Measurements from ENCODE around the gene EIF4E2. TPM values are rescaled to one million over a fixed set of nuclear protein-coding genes. Genes with fewer than 3 reads are reported as not detected.

Gene EIF4E2
- polyA plus RNA-seq (2011; rRNA removed) (23.1 and 36.4 TPM in 2 replicates), polyA minus RNA-seq (2011; rRNA and poly(A)+ RNA removed) (26.8 and 35.1 TPM in 2 replicates)

GRCh38 chr2:232550354-232551249 lies at the start of gene EIF4E2, which contains the start of gene TIGD1:
Gene EIF4E2, plus strand, starts transcription at chr2:232550689. Its CDS starts 36 bp downstream, at chr2:232550725.
Gene TIGD1, minus strand, starts transcription at chr2:232550557. Its CDS starts 675 bp downstream, at chr2:232549882.
- POLR2A ChIA-PET = interaction anchor here (0.6 kb wide), 1 partner anchor 12 kb away, joined by 12 read pairs; no protein-coding TSS in a partner anchor
- peak; percentile 42 for TF ChIP-seq CTCF (IDR thresholded peaks at IDR 0.05; ENCODE audit: insufficient read depth, low read depth, low read length)
- peak; percentile 65 for DNase-seq (ENCODE audit: low read depth)
- Histone ChIP-seq H3K4me3 (ENCODE audit: low read depth, low read length) (peak within 1 kb of the TSS; percentile 89), H3K27me3 (ENCODE audit: control insufficient read depth, insufficient read depth, low read length) (no peaks in the 10 kb centered on the region), H3K36me3 (ENCODE audit: control insufficient read depth, insufficient read depth, low read length) (peaks cover 5% of the 10 kb centered on the region; the same call in 1 of the 2 replicates)
- CTCF ChIA-PET = interaction anchor here (0.7 to 1.1 kb wide), 2 partner anchors 25 to 27 kb away, joined by 4 to 5 read pairs; no protein-coding TSS in a partner anchor

- Histone ChIP-seq H3K36me3 (ENCODE audit: control insufficient read depth, insufficient read depth, low read length) (no peaks in the 10 kb centered on the region), H3K27me3 (ENCODE audit: control insufficient read depth, insufficient read depth, low read length) (peaks cover 36% of the 10 kb centered on the region), H3K4me3 (ENCODE audit: low read depth, low read length) (no peak overlapping the region)
- POLR2A ChIA-PET = no interaction called here
- CTCF ChIA-PET = interaction anchor here (0.6 to 0.8 kb wide), 2 partner anchors 14 to 611 kb away, joined by 3 read pairs; no protein-coding TSS in a partner anchor
- DNase-seq (ENCODE audit: low read depth) = no peak
- no peak for TF ChIP-seq CTCF (IDR thresholded peaks at IDR 0.05; ENCODE audit: insufficient read depth, low read depth, low read length)
Measured at GRCh38 chr2:232501331-232501771, 49.1 kb upstream of the EIF4E2 start.

- ChIA-PET POLR2A (no interaction called here), CTCF (interaction anchor here (0.6 to 0.8 kb wide), 2 partner anchors 14 to 611 kb away, joined by 3 read pairs; no protein-coding TSS in a partner anchor)
- H3K27me3 ChIP-seq (ENCODE audit: control insufficient read depth, insufficient read depth, low read length) = peaks cover 36% of the 10 kb centered on the region
- DNase-seq (ENCODE audit: low read depth) = no peak
- no peaks in the 10 kb centered on the region for H3K36me3 ChIP-seq (ENCODE audit: control insufficient read depth, insufficient read depth, low read length)
- TF ChIP-seq CTCF (IDR thresholded peaks at IDR 0.05; ENCODE audit: insufficient read depth, low read depth, low read length) = no peak
- H3K4me3 ChIP-seq (ENCODE audit: low read depth, low read length) = no peak overlapping the region
Measured at GRCh38 chr2:232501794-232502390, 48.6 kb upstream of the EIF4E2 start.

GRCh38 chr2:232502511-232502910 lies 48.0 kb upstream of the EIF4E2 start:
- TF ChIP-seq CTCF (IDR thresholded peaks at IDR 0.05; ENCODE audit: insufficient read depth, low read depth, low read length) = no peak
- Histone ChIP-seq H3K36me3 (ENCODE audit: control insufficient read depth, insufficient read depth, low read length) (no peaks in the 10 kb centered on the region), H3K4me3 (ENCODE audit: low read depth, low read length) (no peak overlapping the region), H3K27me3 (ENCODE audit: control insufficient read depth, insufficient read depth, low read length) (peaks cover 39% of the 10 kb centered on the region)
- no peak for DNase-seq (ENCODE audit: low read depth)
- ChIA-PET POLR2A (no interaction called here), CTCF (no interaction called here)

Measured in BJ (cell line).